GM18505 (cell line): ENCODE data around the gene EPHA1.
"Not testable (repeated sequence)": the region's sequence is repeated elsewhere in the genome, so short reads cannot be mapped to it uniquely, and the experiment has no call there.

Experiments used
- ATAC-seq: cut with Tn5 transposase; IDR thresholded peaks from one replicate; pipeline ENCODE4 v1.9.1; 2021; ENCODE audit not compliant: unreplicated experiment
- POLR2A ChIP-seq: IDR thresholded peaks from 4 replicates; pipeline ENCODE4 v1.6.1; 2011; ENCODE audit warnings: borderline replicate concordance; ENCODE audit not compliant: insufficient read depth, insufficient read length; ENCODE audit errors: extremely low read depth

EPHA1 gene

DNA sequence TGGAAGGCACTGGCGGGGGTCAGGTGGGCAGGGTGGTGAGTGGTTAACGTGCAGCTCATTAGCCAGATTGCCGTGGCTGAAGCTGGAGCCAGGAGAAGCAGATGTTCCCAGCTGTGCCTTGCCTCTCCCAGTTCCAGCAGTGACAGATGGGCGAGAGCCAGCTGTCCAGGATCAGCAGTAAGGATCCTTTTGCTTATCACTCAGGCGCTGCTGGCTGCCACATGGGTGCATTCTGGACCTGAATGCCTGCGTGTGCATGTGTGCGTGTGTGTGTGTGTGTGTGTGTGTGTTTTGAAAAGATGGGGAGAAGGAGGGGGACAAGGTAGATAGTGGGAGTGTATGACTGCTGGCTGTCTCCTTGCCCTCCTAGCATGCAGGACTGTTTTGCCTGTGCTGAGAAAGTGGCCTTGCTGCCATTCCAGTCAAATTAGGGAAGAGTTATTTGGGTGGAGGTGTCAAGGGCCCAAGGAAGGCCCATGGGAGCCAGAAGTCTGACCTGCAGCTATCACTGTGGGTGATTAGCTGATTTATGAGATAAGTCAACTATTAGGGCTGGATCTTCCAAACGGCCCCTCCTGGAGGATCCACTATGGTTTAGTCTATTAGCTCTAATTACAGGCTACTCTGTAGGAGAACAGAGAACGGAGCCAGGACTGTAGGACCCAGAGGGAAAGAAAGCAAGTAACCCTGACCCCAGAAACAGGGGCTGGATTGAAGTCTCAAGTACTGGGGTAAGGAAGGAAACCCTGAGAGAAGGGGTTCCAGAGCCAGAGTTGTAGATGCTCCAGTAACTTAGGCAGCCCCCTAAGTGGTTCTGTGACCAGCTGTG lies 3.3 kb downstream of the EPHA1 start:
- no peak for ATAC-seq
- TF ChIP-seq POLR2A, result no peak

DNA sequence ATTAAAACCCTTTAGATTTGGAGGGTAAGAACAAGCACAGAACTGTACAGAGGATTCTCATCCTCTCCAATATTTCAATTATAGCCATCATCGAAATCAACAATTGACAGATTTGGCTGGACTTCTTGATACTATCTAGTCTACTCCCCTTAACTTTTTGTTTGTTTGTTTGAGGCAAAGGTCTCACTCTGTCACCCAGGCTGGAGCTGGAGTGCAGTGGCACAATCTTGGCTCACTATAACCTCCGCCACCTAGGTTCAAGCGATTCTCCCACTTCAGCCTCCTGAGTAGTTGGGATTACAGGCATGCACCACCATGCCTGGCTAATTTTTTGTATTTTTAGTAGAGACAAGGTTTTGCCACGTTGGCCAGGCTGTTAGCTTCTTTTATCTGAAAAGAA lies 6.4 kb downstream of the EPHA1 start:
- ATAC-seq, result not testable (repeated sequence)

DNA sequence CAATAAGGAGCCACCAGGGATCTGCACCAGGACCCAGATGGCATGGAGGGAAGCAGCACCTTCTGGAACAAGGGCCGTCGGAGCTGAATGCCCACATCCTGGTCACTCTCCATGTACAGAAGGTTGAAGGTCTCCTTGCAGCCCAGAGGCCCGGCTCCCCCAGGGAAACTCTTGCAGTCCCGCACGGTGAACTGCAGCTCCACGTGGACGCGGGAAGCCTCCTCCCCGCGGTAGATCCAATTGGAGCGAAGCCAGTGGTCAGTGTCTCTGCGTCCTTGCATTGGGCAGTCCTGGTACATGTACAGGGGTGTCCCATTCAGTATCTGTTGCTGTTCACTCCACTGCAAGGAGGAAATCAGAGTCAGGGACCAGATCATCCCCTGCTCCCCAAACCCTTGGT lies 7.4 kb downstream of the EPHA1 start:
- ATAC-seq, result no peak
- TF ChIP-seq POLR2A, result no peak

DNA sequence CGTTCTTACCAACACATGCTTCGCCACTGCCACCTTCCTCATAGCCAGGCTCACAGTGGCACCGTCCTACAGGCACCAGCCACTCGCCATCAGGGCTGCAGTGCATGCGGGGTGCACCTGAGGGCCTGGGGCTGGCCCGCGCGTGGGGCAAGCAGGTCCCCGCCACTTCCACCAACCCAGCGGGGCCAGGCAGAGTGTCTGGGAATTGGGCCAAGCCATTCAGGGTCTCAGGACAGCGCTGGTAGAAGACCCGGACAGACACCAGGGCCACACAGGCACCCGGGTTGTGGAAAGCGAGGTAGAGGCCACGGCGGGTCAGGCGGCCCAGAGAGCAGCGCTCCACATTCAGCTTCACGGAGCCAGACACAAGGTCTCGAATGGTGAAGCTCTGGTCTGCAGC lies 9.0 kb downstream of the EPHA1 start:
- ATAC-seq, result no peak
- no peak for TF ChIP-seq POLR2A

DNA sequence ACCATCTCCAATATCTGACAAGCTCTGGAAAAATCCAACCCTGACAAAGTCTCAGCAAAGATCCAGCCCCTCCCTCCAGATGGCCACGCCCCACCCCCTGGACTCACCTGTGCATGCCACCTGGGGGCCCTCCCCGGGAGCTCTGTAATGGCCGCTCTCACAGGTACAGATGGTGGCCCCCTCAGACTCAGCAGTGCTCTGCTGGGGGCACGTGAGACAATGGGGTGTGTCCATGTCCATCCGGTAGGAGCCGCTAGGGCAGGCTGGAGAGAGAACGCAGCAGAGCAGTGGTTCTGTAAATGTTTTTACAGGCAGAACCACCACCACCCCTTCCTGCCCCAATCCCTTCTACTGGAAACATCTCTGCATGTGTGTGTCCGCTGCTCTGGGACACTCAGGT lies 9.5 kb downstream of the EPHA1 start:
- no peak for TF ChIP-seq POLR2A
- ATAC-seq, result no peak

DNA sequence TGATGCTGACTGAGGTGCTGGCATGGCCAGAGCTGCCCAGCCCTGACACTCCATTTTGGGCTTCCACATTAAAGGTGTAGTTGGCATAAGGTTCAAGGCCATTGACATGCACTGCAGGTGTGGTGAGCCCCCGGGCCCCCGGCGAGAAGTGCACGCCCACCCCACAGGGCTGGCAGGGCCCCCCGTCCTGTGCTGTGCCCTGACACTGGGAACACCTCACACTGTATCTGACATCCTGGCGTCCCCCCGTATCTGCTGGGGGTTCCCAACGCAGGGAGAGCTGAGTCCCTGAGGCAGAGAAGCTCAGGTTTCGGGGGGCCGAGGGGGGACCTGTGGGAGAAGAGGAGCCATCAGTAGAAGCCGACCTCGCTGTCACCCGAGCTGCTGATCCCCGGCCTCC lies 10.0 kb downstream of the EPHA1 start:
- no peak for TF ChIP-seq POLR2A
- ATAC-seq, result no peak

DNA sequence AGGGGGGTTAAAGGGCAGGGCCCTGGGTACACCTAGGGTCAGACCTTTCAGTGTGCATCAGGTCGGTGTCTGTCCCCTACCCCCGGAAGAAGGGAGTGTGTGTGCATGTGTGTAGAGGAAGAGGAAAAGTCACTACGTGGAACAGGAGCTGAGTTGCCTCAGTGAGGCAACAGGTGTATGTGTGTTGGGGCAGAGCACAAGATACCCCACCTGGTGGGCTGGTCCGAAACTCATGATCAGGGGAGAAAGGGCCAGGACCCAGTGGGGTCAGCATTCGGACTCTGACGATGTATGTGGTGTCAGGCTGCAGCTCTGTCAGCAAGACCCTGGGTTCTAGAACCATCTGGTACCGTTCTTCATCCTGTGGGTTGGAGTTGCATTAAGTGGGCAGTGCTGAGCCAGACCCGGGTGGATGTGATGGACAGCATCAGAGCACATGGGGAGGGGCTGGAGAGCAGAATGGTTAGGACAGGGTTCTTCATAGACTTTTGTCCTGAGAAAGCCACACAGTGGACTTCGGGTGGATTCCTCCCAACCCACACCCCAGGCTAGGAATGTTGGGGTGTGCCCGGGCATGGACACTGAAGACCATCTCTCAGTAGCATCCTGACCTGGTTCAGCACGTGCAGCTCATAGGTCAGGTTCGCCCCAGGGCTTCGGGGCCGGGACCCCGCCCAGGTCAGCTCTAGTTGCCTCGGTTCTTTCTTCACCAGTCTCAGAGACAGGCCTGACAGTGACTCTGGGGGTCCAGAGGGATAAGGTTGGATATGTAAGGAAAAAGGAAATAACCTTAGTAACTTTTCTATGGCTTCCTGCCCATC lies 10.7 kb downstream of the EPHA1 start:
- ATAC-seq, result no peak
- no peak for TF ChIP-seq POLR2A

DNA sequence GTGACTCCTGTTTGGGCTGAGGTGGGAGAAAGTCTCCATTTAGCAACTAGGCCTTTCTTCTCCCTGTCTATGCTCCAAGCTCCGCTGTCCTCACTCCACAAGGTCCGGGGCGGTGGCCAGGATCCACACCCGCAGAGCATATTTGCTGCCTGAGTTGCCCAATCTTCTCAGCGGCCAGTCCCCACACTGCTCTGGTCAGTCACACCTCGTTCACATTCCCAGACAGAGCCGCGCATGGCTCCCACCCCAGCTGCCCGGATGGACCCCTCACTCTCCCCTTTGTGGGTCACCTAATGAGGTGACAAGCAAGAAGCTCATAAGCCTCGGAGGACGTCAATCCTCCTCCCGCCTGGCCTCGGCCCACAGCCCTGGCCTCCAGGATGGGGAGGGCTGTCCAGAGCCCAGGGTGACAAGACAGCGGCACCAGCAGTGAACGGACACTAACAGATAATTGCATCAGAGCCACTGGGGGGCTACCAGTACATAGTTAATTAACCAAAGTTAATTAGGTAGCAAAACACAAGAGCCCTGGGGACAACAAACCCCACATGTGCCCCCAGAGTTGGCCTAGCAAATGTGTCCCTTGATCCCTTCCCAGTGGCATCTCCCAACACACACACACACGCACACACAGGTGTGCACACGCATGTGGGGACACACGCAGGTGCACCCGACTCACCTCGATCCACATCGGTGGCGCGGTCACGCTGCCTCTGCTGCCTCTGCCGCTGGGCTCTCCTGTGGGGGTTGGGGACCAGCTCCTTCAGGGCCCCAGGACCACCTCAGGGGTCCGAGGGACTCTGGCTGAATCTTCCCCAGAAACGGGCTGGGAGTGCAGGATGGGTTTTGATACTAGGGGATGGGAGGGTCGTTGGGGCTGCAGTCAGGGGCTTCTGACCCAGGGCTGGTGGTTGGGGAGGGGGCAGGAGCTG lies 11.8 kb downstream of the EPHA1 start:
- ATAC-seq, result no peak

DNA sequence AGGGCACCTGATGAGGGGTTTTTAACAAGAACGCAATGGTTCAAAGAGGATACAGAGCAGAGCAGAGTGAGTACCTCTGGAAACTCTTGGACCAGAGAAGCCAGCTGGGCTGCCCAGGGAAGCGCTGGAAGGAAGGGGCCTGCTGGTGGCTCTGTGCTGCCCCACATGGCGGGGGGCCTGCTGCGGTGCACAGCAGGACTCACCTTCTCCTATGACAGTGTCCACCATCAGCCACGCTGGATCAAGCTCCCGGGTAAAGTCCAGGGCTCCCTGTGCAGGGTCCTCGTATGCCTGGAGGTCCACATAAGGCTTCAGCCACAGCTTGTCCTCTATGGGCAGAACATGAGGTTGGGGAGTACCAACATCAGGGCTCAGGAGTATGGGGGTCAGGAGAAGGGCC lies 12.5 kb downstream of the EPHA1 start:
- ATAC-seq, result no peak
- no peak for TF ChIP-seq POLR2A

More for the DNA sequence above, 11.8 kb downstream of the EPHA1 start:
- no peak for TF ChIP-seq POLR2A

DNA sequence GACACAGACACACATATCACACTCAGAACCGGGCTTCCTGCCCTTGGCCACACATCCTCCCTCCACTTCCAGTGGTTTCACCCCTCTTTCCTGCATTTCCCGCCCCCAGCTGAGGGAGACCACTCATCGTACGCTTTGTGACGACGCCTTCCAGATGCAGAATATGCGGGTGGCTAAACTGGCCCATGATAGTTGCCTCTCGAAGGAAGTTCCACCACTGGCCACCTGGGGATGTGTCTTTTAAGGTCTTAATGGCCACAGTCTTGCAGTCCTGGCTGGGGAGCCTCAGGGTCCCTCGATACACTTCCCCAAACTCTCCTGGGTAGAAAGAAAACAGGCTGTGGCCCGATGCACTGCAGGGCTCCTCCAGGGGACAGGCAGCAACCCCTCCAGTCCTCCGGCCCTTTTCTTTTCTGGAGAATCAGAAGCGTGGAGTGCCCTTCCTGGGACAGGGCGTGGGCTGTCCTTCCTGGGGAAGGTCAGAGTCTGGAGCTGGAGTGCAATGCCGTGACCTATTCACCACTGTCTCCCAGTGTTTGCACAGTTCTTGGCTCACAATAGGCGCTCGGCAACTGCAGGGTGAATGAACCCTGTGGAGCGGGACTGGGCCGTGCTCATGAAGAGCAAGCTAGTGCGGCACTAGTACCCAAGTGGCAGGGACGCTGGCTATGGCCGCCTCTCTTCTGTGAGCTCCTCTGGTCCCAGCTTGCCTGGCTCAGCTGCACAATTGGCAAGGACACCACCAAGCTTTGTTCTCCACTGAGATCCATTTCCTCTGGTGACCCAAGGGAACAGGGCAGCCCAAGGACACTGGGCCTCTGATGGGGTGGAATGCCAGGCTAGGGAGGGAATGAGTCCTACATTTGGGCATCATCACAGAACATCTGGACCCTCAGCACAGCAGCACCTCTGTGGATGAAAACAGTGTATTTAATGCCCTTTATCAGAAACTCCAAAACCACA lies 13.2 kb downstream of the EPHA1 start:
- no peak for ATAC-seq
- TF ChIP-seq POLR2A, result no peak

DNA sequence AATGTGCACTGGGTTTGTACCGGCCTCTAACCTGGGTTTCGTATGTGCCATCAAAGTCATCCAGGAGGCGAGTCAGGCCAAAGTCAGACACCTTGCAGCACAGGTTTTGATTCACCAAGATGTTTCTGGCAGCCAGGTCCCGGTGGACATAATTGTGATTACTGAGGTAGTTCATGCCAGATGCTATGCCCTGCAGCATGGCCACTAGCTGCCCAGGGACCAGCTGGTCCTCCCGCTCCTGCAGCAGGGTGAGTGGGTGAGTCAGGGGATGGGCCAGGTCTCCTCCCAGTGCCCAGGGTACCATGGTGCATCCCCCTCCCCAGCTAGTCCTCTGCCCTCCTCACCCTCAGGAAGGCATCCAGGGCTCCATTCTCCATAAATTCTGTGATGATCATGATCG lies 13.9 kb downstream of the EPHA1 start:
- TF ChIP-seq POLR2A, result no peak
- no peak for ATAC-seq

DNA sequence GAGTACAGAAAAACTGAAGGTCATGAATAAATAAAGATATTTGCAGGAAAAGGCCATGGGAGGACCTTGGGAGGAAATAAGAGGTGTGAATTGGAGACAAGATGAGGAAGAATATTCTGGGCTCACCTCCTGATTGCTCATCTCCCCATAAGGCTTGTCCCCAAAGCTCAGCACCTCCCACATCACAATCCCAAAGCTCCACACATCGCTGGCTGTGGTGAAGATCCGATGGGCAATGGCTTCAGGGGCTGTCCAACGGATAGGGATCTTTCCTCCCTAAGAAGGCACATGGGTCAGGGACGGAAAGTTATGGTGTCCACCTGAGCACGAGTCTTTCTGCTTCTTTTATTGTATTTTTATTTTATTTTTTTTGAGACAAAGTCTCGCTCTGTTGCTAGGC lies 14.6 kb downstream of the EPHA1 start:
- no peak for TF ChIP-seq POLR2A
- no peak for ATAC-seq
